Kidney glomerular epithelial cell (primary cell): ENCODE results near the gene THOC6.
"Not testable (repeated sequence)": the region's sequence is repeated elsewhere in the genome, so short reads cannot be mapped to it uniquely, and the experiment has no call there.

Experiments
- DNase-seq: peaks from one replicate; lab custom pipeline; 2025; lab: John Stamatoyannopoulos, UW

The THOC6 gene

DNA sequence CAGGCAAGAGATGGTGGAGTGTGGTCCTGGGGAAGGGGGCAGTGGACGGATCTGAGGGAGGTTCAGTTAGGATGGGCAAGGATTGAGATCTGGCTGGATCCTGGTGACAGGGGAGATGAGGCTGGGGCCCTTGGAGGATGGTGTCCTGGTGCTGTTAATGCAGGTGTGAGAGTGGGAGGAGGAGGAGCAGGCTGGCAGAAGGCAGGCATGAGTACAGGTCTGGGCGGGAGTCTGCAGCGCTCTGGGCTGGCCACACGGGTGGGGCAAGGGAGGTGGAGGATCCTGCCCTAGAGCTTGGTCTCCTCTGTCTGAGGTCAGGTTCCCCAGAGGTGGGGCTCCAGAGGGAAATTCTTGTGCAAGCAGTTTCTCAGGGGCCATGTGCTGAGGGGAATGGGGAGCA, 48.3 kb downstream of the THOC6 start:
- not testable (repeated sequence) for DNase-seq

DNA sequence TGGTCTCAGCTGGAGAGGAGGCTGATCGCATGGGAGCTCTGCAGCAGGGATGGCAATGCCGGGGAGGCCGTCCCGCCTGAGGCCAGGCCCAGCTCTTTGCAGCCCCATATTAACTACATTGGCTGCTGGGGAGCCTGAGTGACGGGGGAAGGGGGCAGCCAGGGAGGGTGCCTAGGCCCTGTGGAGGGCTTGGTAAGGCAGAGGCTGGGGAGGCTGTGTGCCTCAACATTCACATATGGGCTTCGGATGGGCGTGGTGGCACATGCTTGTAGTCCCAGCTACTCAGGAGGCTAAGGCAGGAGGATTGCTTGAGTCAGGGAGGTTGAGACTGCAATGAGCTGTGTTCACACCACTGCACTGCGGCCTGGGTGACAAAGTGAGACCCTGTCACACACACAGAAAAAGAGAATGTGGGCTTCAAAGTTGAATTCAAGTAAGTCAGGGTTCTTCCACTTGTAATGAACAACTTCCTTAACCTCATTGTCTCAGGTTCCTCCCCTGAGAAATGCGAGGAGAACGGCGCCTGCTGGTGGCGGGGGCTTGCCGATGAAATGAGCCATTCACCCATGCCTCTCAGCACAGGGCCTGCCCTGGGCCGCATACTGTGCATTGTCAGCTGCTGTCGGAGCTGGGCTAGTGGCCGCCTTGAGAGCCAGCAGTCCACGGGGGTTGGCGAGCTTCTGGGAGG, 48.9 kb downstream of the THOC6 start:
- DNase-seq, result not testable (repeated sequence)

DNA sequence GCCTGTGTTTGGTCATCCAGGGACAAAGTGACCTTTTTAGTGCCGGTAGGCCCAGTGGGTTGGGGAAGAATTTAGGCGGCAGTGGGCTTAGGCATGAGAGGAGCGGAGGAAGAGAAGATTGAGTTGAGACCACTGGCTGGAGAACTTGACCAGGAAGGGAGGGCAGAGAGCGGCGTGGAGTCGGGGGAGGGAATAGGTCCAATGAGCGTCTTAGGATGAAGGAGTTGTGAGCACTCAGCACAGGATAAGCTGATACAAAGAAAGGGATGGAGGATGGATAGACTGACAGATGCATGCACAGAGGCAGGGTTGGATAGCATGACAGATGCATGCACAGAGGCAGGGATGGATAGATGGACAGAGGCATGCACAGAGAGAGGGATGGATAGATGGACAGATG, 49.6 kb downstream of the THOC6 start:
- no peak for DNase-seq

DNA sequence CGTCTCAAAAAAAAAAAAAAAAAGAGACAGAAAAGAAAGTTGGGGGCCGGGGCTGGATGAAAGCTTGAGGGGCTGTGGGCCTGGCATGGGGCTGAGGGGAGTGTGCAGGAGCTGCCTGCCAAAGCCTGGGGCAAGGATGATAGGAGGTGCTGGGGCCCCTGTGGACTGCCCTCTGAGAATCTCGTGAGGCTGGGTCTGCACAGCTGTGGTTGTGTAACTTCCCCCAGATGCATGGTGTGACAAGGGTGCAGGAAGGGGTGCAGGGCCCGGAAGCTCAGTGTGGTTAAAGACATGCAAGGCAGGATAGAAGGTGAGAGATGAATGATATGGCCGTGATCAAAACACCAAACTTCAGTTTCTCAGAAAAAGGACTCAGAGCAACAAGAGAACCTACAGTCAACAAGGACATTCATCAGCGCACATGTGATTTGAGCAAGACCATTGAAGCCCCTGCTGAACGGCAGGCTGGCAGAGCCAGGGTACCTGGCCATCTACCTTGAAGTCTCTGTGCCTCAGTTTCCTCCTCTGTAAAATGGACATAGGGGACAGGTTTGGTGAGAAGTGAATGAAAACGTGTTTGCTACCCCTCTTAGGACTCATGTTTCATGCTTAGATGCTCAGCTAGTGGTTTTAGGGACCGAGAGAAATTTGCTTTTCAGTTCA, 51.2 kb downstream of the THOC6 start:
- no peak for DNase-seq

DNA sequence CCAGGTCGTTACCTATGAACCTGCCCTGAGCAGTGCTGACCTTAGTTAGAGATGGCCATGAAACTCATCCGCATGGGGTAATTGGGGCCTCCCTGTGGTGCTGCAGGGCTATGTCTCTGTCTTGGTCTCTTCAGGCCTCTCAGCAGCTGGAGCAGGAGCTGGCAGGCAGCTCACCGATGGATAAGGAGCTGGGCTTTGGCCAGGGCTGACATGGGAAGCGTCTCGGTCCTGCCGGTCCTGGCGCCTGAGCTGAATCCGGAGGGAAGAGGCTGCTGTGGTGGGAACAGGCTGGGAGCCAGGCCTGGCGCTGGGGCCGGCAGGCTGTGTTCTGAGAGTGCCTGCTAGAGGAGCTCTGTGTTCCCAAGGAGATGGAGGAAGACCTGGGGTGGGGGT, 51.7 kb downstream of the THOC6 start:
- DNase-seq, result no peak

DNA sequence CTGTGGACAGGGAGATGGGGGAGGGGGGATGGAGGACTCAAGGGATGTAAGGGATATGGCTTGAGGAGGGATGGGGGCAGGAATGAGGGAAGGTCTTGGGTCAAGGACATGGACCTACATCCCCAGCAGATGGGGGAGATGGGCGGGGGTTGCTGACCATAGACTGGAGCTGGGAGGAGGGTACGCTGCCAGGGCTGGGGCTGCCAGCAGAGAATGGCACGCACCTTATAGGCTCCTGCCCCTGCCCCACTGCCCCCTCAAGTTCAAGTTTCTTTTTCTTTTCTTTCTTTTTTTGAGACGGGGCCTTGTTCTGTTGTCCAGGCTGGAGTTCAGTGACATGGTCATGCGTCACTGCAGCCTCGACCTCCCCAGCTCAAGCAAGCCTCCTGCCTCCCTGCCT, 52.1 kb downstream of the THOC6 start:
- not testable (repeated sequence) for DNase-seq

DNA sequence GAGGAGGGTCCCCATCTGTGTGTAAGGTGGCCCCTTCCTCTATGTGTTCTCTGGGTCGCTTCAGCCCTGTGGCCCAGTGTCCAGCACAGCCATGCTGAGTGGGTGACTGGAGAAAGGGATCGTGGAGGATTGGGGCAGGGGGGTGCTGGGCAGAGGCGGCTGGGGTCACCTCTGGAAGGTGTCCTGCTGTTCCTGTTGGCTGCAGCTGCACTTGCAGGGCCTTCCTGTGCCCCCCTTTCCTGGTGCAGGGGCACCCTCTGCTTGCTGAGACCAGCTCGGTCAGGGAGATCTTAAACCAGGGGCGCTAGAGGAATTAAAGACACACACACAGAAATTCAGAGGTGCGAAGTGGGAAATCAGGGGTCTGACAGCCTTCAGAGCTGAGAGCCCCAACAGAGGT, 52.7 kb downstream of the THOC6 start:
- DNase-seq, result no peak
